KMS-11 (cell line): Measurements from ENCODE around the gene PNMA8A.

Source experiments
- H2AFZ ChIP-seq: fragments of 200-600 bp; sonication (generic); 2 replicates; pipeline ENCODE4 v1.6.1; 2016; ENCODE audit warnings: antibody characterized with exemption, mixed run types, low read depth
- H3K27ac ChIP-seq: fragments of 200-600 bp; sonication (generic); 2 replicates; pipeline ENCODE4 v1.6.1; 2016; ENCODE audit warnings: mild to moderate bottlenecking, mixed run types
- H3K27me3 ChIP-seq: fragments of 200-600 bp; sonication (generic); 2 replicates; pipeline ENCODE4 v1.6.1; 2017; ENCODE audit warnings: mild to moderate bottlenecking, low read depth, mixed run types, moderate library complexity; ENCODE audit not compliant: insufficient read depth
- H3K36me3 ChIP-seq: fragments of 200-600 bp; sonication (generic); 2 replicates; pipeline ENCODE4 v1.6.1; 2017; ENCODE audit warnings: mild to moderate bottlenecking, mixed run types; ENCODE audit not compliant: insufficient read depth
- H3K4me1 ChIP-seq: fragments of 200-600 bp; sonication (generic); 2 replicates; pipeline ENCODE4 v1.6.1; 2016; ENCODE audit warnings: mild to moderate bottlenecking, low read depth, mixed run types; ENCODE audit not compliant: poor library complexity, severe bottlenecking
- H3K4me2 ChIP-seq: fragments of 200-600 bp; sonication (generic); 2 replicates; pipeline ENCODE4 v1.7.0; 2016; ENCODE audit warnings: mild to moderate bottlenecking, mixed run types
- H3K4me3 ChIP-seq: fragments of 200-600 bp; sonication (generic); IDR thresholded peaks from 2 replicates; pipeline ENCODE4 v1.6.1; 2017; ENCODE audit warnings: low read depth, low read length, mixed read lengths; ENCODE audit not compliant: insufficient read depth
- H3K79me2 ChIP-seq: fragments of 200-600 bp; sonication (generic); 2 replicates; pipeline ENCODE4 v1.6.1; 2016; ENCODE audit warnings: low read depth, mixed run types; ENCODE audit not compliant: insufficient read depth
- H3K9ac ChIP-seq: fragments of 200-600 bp; sonication (generic); 2 replicates; pipeline ENCODE4 v1.6.1; 2016; ENCODE audit warnings: mild to moderate bottlenecking, mixed run types
- H4K20me1 ChIP-seq: fragments of 200-600 bp; sonication (generic); 2 replicates; pipeline ENCODE4 v1.6.1; 2016; ENCODE audit warnings: mild to moderate bottlenecking, mixed run types; ENCODE audit not compliant: insufficient read depth
- CTCF ChIP-seq: fragments of 200-600 bp; sonication (generic); conservative IDR thresholded peaks from 2 replicates; pipeline ENCODE4 v1.6.1; 2017; ENCODE audit warnings: low read depth, mild to moderate bottlenecking, antibody characterized with exemption, low read length, moderate library complexity, mixed read lengths

PNMA8A gene

GRCh38 chr19:46471116-46471733 lies at the start of gene PNMA8A:
Gene PNMA8A, minus strand, starts transcription at chr19:46471563. Its CDS starts 528 bp downstream, at chr19:46471035.
- Histone ChIP-seq H3K27me3 (peaks cover 70% of the 10 kb centered on the region), H3K36me3 (no peaks in the 10 kb centered on the region), H3K4me3 (no peak within 1 kb of the TSS), H3K4me1 (peaks cover 19% of the 10 kb centered on the region), H3K79me2 (no peaks in the 10 kb centered on the region), H3K27ac (no peak within 1 kb of the TSS), H3K4me2 (no peak within 1 kb of the TSS), H2AFZ (no peak within 1 kb of the TSS), H4K20me1 (no peaks in the 10 kb centered on the region), H3K9ac (no peak within 1 kb of the TSS)
- no peak for TF ChIP-seq CTCF

GRCh38 chr19:46520616-46521015 lies 49.3 kb upstream of the PNMA8A start:
- Histone ChIP-seq H3K4me2 (no peak overlapping the region), H3K27me3 (peaks cover 10% of the 10 kb centered on the region; the same call in 1 of the 2 replicates), H3K27ac (no peak overlapping the region), H3K4me3 (no peak overlapping the region), H3K79me2 (no peaks in the 10 kb centered on the region), H3K9ac (no peak overlapping the region), H4K20me1 (no peaks in the 10 kb centered on the region), H3K4me1 (no peaks in the 10 kb centered on the region), H2AFZ (no peak overlapping the region), H3K36me3 (no peaks in the 10 kb centered on the region)
- TF ChIP-seq CTCF, result no peak

GRCh38 chr19:46517471-46517870 lies 46.1 kb upstream of the PNMA8A start:
- H3K79me2 ChIP-seq, result no peaks in the 10 kb centered on the region
- no peak for TF ChIP-seq CTCF
- no peak overlapping the region for H3K27ac ChIP-seq
- peaks cover 9% of the 10 kb centered on the region; the same call in 1 of the 2 replicates for H3K27me3 ChIP-seq
- no peaks in the 10 kb centered on the region for H4K20me1 ChIP-seq
- H3K4me1 ChIP-seq, result peaks cover 8% of the 10 kb centered on the region
- H3K36me3 ChIP-seq, result no peaks in the 10 kb centered on the region
- H3K4me3 ChIP-seq, result no peak overlapping the region
- no peak overlapping the region for H3K9ac ChIP-seq
- H2AFZ ChIP-seq, result no peak overlapping the region
- no peak overlapping the region for H3K4me2 ChIP-seq

GRCh38 chr19:46515879-46516350 lies 44.6 kb upstream of the PNMA8A start:
- no peaks in the 10 kb centered on the region for H4K20me1 ChIP-seq
- no peak overlapping the region for H3K27ac ChIP-seq
- H2AFZ ChIP-seq, result no peak overlapping the region
- H3K36me3 ChIP-seq, result no peaks in the 10 kb centered on the region
- H3K4me2 ChIP-seq, result no peak overlapping the region
- H3K4me3 ChIP-seq, result no peak overlapping the region
- peaks cover 8% of the 10 kb centered on the region for H3K4me1 ChIP-seq
- no peak overlapping the region for H3K9ac ChIP-seq
- peak; percentile 81; the same call in 1 of the 2 replicates for TF ChIP-seq CTCF
- H3K27me3 ChIP-seq, result peaks cover 20% of the 10 kb centered on the region
- no peaks in the 10 kb centered on the region for H3K79me2 ChIP-seq
